ENCODE data around the gene PPP1R18. TPM values are rescaled to one million over a fixed set of nuclear protein-coding genes. Genes with fewer than 3 reads are reported as not detected.

The PPP1R18 gene
- total RNA-seq, 2 experiments from 2014 or later: 30.9 to 31.6 TPM

GRCh38 chr6:30703821-30704220, 17.4 kb upstream of the PPP1R18 start:
- H3K27ac Mint-ChIP-seq: no peak overlapping the region
- no peaks in the 10 kb centered on the region for H3K4me1 Mint-ChIP-seq (ENCODE audit: low read depth)
- H3K36me3 Mint-ChIP-seq (ENCODE audit: low read depth): peaks cover 77% of the 10 kb centered on the region
- no peaks in the 10 kb centered on the region for H3K9me3 ChIP-seq (ENCODE audit: control insufficient read depth in 1 of 2, insufficient read depth in 1 of 2, low read length in 2 of 2)
- H3K4me1 ChIP-seq (ENCODE audit: insufficient read depth, low read length): no peaks in the 10 kb centered on the region
- no peaks in the 10 kb centered on the region for H3K27me3 ChIP-seq (ENCODE audit: control insufficient read depth in 1 of 2, insufficient read depth in 2 of 2, low read length in 2 of 2)
- no peaks in the 10 kb centered on the region for H3K27me3 Mint-ChIP-seq
- DNase-seq (no peak), ATAC-seq (ENCODE audit: poor library complexity) (no peak)
- no peak overlapping the region for H3K27ac ChIP-seq (ENCODE audit: low read depth in 1 of 2, low read length in 2 of 2)
- ChIA-PET CTCF (interaction anchor here (1.0 to 2.1 kb wide), 3 partner anchors 25 to 78 kb away, joined by 3 to 6 read pairs (median 4); no protein-coding TSS in a partner anchor), POLR2A (interaction anchor here (1.2 to 1.8 kb wide), 2 partner anchors 13 to 22 kb away, joined by 4 to 9 read pairs; partner anchors contain the start of gene MDC1)
- intact Hi-C loops (cut with DNase I, micrococcal nuclease): no loop called here
- peaks cover 41% of the 10 kb centered on the region for H3K36me3 ChIP-seq (ENCODE audit: insufficient read depth, low read length)
- H3K4me3 Mint-ChIP-seq: no peak overlapping the region
- H3K9me3 Mint-ChIP-seq: no peaks in the 10 kb centered on the region
- TF ChIP-seq CTCF (IDR thresholded peaks at IDR 0.05): no peak
- H3K4me3 ChIP-seq (ENCODE audit: low read length): no peak overlapping the region

- Histone ChIP-seq H3K9me3 (ENCODE audit: control insufficient read depth in 1 of 2, insufficient read depth in 1 of 2, low read length in 2 of 2) (no peaks in the 10 kb centered on the region), H3K4me1 (ENCODE audit: insufficient read depth, low read length) (no peaks in the 10 kb centered on the region), H3K27ac (ENCODE audit: low read depth in 1 of 2, low read length in 2 of 2) (no peak overlapping the region), H3K4me3 (ENCODE audit: low read length) (no peak overlapping the region), H3K36me3 (ENCODE audit: insufficient read depth, low read length) (peaks cover 36% of the 10 kb centered on the region), H3K27me3 (ENCODE audit: control insufficient read depth in 1 of 2, insufficient read depth in 2 of 2, low read length in 2 of 2) (no peaks in the 10 kb centered on the region)
- H3K9me3 Mint-ChIP-seq: no peaks in the 10 kb centered on the region
- peaks cover 69% of the 10 kb centered on the region for H3K36me3 Mint-ChIP-seq (ENCODE audit: low read depth)
- no peak for DNase-seq
- no peak for ATAC-seq (ENCODE audit: poor library complexity)
- no peak for TF ChIP-seq CTCF (IDR thresholded peaks at IDR 0.05)
- H3K4me1 Mint-ChIP-seq (ENCODE audit: low read depth): no peaks in the 10 kb centered on the region
- POLR2A ChIA-PET: interaction anchor here (1.2 kb wide), 1 partner anchor 14 kb away, joined by 4 read pairs; the partner anchor contains the start of gene MDC1
- intact Hi-C loops (cut with DNase I, micrococcal nuclease): no loop called here
- CTCF ChIA-PET: interaction anchor here (1.0 kb wide), 1 partner anchor 77 kb away, joined by 3 read pairs; no protein-coding TSS in a partner anchor
- no peaks in the 10 kb centered on the region for H3K27me3 Mint-ChIP-seq
- H3K27ac Mint-ChIP-seq: no peak overlapping the region
- no peak overlapping the region for H3K4me3 Mint-ChIP-seq
Observed at GRCh38 chr6:30703011-30703410, 16.6 kb upstream of the PPP1R18 start.

GRCh38 chr6:30700340-30700739, 13.9 kb upstream of the PPP1R18 start:
- H3K27ac Mint-ChIP-seq: no peak overlapping the region
- DNase-seq (no peak), ATAC-seq (ENCODE audit: poor library complexity) (no peak)
- no peak overlapping the region for H3K4me3 Mint-ChIP-seq
- H3K9me3 Mint-ChIP-seq: no peaks in the 10 kb centered on the region
- Histone ChIP-seq H3K4me1 (ENCODE audit: insufficient read depth, low read length) (no peaks in the 10 kb centered on the region), H3K27ac (ENCODE audit: low read depth in 1 of 2, low read length in 2 of 2) (no peak overlapping the region), H3K9me3 (ENCODE audit: control insufficient read depth in 1 of 2, insufficient read depth in 1 of 2, low read length in 2 of 2) (no peaks in the 10 kb centered on the region), H3K36me3 (ENCODE audit: insufficient read depth, low read length) (peaks cover 14% of the 10 kb centered on the region), H3K4me3 (ENCODE audit: low read length) (no peak overlapping the region), H3K27me3 (ENCODE audit: control insufficient read depth in 1 of 2, insufficient read depth in 2 of 2, low read length in 2 of 2) (no peaks in the 10 kb centered on the region)
- intact Hi-C loops (cut with DNase I, micrococcal nuclease): no loop called here
- ChIA-PET CTCF (interaction anchor here (1.7 kb wide), 1 partner anchor 22 kb away, joined by 4 read pairs; no protein-coding TSS in a partner anchor), POLR2A (interaction anchor here (1.3 kb wide), 1 partner anchor 17 kb away, joined by 4 read pairs; the partner anchor contains the start of gene MDC1)
- H3K36me3 Mint-ChIP-seq (ENCODE audit: low read depth): peaks cover 47% of the 10 kb centered on the region
- H3K4me1 Mint-ChIP-seq (ENCODE audit: low read depth): no peaks in the 10 kb centered on the region
- H3K27me3 Mint-ChIP-seq: no peaks in the 10 kb centered on the region
- TF ChIP-seq CTCF (IDR thresholded peaks at IDR 0.05): no peak
